ENCODE data around the gene ANKRD9. TPM values are rescaled to one million over a fixed set of nuclear protein-coding genes. Genes with fewer than 3 reads are reported as not detected.

Gene ANKRD9
- total RNA-seq, 6 donors from 2014 or later: 21.0 to 99.9 (median 47.6) TPM

- Histone ChIP-seq H3K27me3 (no peaks in the 10 kb centered on the region), H3K4me1 (no peaks in the 10 kb centered on the region), H3K9me3 (no peaks in the 10 kb centered on the region), H3K36me3 (peaks cover 4 to 23% (median 18%) of the 10 kb centered on the region in 4 donors), H3K27ac (no peak overlapping the region), H3K4me3 (no peak overlapping the region)
- WGBS, 2 donors: 92 to 93% methylated on average over 1 of the region's 1 CpG
- ATAC-seq (ENCODE audit: low FRiP score in 2 of 2): no peak
- DNase-seq: no peak
- TF ChIP-seq EP300 (IDR thresholded peaks at IDR 0.05): no peak
These were observed 40.3 kb downstream of the ANKRD9 start for GRCh38 chr14:102469261-102469660.

DNA sequence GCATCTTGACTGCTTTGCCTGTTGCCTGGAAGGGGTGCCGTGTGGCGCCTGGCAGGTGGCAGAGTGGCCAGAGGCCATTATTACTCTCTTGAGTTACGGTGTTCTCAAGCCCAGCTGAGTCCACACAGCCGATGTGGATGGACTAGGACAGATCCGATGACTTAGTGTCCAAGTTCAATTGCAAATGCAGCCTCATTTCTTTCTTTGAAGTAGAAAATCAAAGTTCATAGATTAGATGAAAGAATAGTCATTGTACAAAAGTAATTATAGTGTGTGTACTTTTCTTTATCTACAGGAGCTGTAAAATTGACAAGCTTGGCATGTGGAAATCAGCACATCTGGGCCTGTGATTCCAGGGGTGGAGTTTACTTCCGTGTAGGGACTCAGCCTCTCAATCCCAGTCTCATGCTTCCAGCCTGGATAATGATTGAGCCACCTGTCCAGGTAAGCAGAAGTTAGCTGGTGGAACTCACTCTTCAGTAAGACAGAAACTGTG, 44.7 kb downstream of the ANKRD9 start:
- Histone ChIP-seq H3K9me3 (no peaks in the 10 kb centered on the region), H3K27ac (no peak overlapping the region), H3K4me1 (no peaks in the 10 kb centered on the region), H3K4me3 (no peak overlapping the region), H3K36me3 (peaks cover 4 to 40% (median 17%) of the 10 kb centered on the region in 4 donors), H3K27me3 (no peaks in the 10 kb centered on the region)
- ATAC-seq (ENCODE audit: low FRiP score in 2 of 2) (no peak), DNase-seq (no peak)
- 87 to 91% methylated on average over 4 to 6 of the region's 6 CpGs for WGBS, 2 donors
- TF ChIP-seq POLR2A (IDR thresholded peaks at IDR 0.05) (no peak), EP300 (IDR thresholded peaks at IDR 0.05) (no peak), CTCF (IDR thresholded peaks at IDR 0.05) (no peak), POLR2AphosphoS5 (IDR thresholded peaks at IDR 0.05) (no peak)

GRCh38 chr14:102464006-102464405, 45.6 kb downstream of the ANKRD9 start:
- H3K27me3 ChIP-seq: no peaks in the 10 kb centered on the region
- H3K36me3 ChIP-seq: peaks cover 4 to 49% (median 17%) of the 10 kb centered on the region in 4 donors

DNA sequence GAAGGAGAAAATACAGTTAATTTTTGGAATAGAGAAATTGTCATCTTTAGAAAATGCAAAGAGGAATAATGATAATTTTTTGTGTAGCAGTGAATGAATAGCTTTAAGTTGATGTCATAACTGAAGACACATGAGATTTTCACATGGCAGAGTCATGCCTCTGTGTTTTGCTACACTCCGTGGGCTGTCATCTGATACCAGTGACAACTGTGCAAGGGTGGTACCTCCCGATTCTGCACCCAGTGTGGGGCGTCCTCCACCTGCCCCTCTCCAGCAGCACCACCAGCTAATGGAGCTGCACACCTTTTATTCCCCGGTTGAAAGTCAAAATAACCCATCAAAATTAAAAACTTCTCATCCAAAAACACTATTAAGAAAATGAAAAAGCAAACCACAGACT, 47.2 kb downstream of the ANKRD9 start:
- DNase-seq (no peak), ATAC-seq (ENCODE audit: low FRiP score in 2 of 2) (no peak)
- Histone ChIP-seq H3K9me3 (no peaks in the 10 kb centered on the region), H3K4me1 (no peaks in the 10 kb centered on the region), H3K27me3 (no peaks in the 10 kb centered on the region), H3K36me3 (peaks cover 4 to 56% (median 20%) of the 10 kb centered on the region in 4 donors), H3K27ac (no peak overlapping the region), H3K4me3 (no peak overlapping the region)
- TF ChIP-seq POLR2AphosphoS5 (IDR thresholded peaks at IDR 0.05) (no peak), EP300 (IDR thresholded peaks at IDR 0.05) (no peak), CTCF (IDR thresholded peaks at IDR 0.05) (no peak), POLR2A (IDR thresholded peaks at IDR 0.05) (no peak)
- WGBS, 2 donors: 92 to 97% methylated on average over 4 of the region's 4 CpGs

More at GRCh38 chr14:102464006-102464405, 45.6 kb downstream of the ANKRD9 start:
- DNase-seq (no peak), ATAC-seq (ENCODE audit: low FRiP score in 2 of 2) (no peak)
- H3K4me3 ChIP-seq: no peak overlapping the region
- no peak overlapping the region for H3K27ac ChIP-seq
- H3K9me3 ChIP-seq: no peaks in the 10 kb centered on the region
- no peak for TF ChIP-seq CTCF (IDR thresholded peaks at IDR 0.05)
- no peak for TF ChIP-seq POLR2AphosphoS5 (IDR thresholded peaks at IDR 0.05)
- no peak for TF ChIP-seq POLR2A (IDR thresholded peaks at IDR 0.05)
- no peak for TF ChIP-seq EP300 (IDR thresholded peaks at IDR 0.05)
- H3K4me1 ChIP-seq: no peaks in the 10 kb centered on the region
- WGBS, 2 donors: 87 to 89% methylated on average over 4 of the region's 4 CpGs

DNA sequence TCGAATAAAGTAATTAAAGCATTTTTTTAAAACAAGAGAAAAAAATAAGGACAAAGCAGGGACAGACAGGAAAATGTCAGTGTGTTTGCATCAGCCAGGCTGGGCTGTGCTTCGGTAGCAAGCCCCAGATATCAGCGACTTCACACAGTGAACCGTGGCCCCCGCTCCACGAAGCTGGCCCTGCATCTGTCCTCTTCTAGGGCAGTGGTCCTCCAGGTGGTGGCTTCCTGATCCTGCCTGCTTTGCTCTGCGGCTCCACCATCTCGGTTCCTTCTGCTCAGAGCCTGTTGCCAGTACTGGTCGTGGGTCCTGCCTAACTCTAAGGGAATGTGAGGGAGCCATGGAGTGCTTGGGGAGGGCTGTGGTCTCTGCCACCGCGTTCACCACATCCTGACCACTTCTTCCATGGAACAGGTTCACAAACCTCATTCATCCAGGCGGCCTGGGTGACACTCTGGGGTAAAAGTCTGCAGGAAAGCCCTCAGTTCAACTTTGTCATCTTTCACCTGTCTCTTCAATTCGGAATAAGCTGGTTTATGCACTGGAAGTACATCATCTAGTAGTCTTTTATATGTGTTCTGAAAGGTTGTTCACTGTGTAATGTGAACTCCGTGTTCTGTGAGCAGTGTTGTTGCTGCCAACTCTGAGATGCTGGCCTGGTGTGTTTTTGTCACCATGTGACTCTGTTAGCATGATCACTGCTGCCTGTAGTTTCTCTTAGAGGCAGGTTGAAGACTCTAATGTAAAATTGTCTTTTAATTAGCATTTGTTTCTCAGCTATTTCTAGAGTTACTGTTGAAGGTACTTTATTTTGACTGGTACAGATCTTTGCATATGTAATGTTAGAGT, 47.9 kb downstream of the ANKRD9 start:
- TF ChIP-seq CTCF (IDR thresholded peaks at IDR 0.05): no peak
- no peak for TF ChIP-seq POLR2AphosphoS5 (IDR thresholded peaks at IDR 0.05)
- TF ChIP-seq POLR2A (IDR thresholded peaks at IDR 0.05): no peak
- TF ChIP-seq EP300 (IDR thresholded peaks at IDR 0.05): no peak
- Histone ChIP-seq H3K9me3 (no peaks in the 10 kb centered on the region), H3K27ac (no peak overlapping the region), H3K4me3 (no peak overlapping the region), H3K4me1 (no peaks in the 10 kb centered on the region), H3K36me3 (peaks cover 4 to 56% (median 19%) of the 10 kb centered on the region in 4 donors), H3K27me3 (no peaks in the 10 kb centered on the region)
- WGBS, 2 donors: 73 to 77% methylated on average over 14 of the region's 14 CpGs
- DNase-seq: no peak
- no peak for ATAC-seq (ENCODE audit: low FRiP score in 2 of 2)

Measured in upper lobe of left lung (tissue), 6 donors.